CD1c-positive myeloid dendritic cell (primary cell): ENCODE results near the gene GBGT1.
A peak's percentile ranks its signal among the peaks of the same experiment; 100 is the strongest.

Source experiments
- DNase-seq: peaks from one replicate; pipeline ENCODE4 v3.0.0-alpha.2; 2016; ENCODE audit errors: extremely low spot score

GBGT1 gene

GRCh38 chr9:133125941-133126696 is 37.6 kb downstream of the GBGT1 start:
- DNase-seq = peak; percentile 94

- peak; percentile 72 for DNase-seq
Observed at GRCh38 chr9:133124907-133125275, 38.8 kb downstream of the GBGT1 start.

- DNase-seq = peak; percentile 35
Observed at GRCh38 chr9:133124123-133124906, 39.4 kb downstream of the GBGT1 start.

- peak; percentile 39 for DNase-seq
Observed at GRCh38 chr9:133122935-133123611, 40.6 kb downstream of the GBGT1 start.

- no peak for DNase-seq
Observed at GRCh38 chr9:133122605-133122934, 41.1 kb downstream of the GBGT1 start.

- DNase-seq = peak; percentile 87
Observed at GRCh38 chr9:133121915-133122550, 41.7 kb downstream of the GBGT1 start.

- DNase-seq = peak; percentile 95
Observed at GRCh38 chr9:133121198-133121914, 42.4 kb downstream of the GBGT1 start, which contains the start of gene RALGDS. Gene RALGDS, minus strand, starts transcription at chr9:133121240. Its CDS starts 86 bp downstream, at chr9:133121154.

GRCh38 chr9:133120501-133121197 is 43.1 kb downstream of the GBGT1 start:
- DNase-seq = no peak

GRCh38 chr9:133119846-133120500 is 43.7 kb downstream of the GBGT1 start:
- DNase-seq = no peak

- peak; percentile 30 for DNase-seq
Observed at GRCh38 chr9:133119103-133119845, 44.4 kb downstream of the GBGT1 start.

- no peak for DNase-seq
Observed at GRCh38 chr9:133118568-133118967, 45.1 kb downstream of the GBGT1 start.

GRCh38 chr9:133118179-133118520 is 45.6 kb downstream of the GBGT1 start:
- no peak for DNase-seq

GRCh38 chr9:133117271-133118178 is 46.2 kb downstream of the GBGT1 start:
- DNase-seq = peak; percentile 62

- DNase-seq = no peak
Observed at GRCh38 chr9:133116346-133117231, 47.1 kb downstream of the GBGT1 start.

GRCh38 chr9:133115604-133116345 is 47.9 kb downstream of the GBGT1 start:
- DNase-seq = peak; percentile 95

- DNase-seq = peak; percentile 73
Observed at GRCh38 chr9:133114886-133115603, 48.7 kb downstream of the GBGT1 start.
